ENCODE results near the gene ADRA1B. TPM values are rescaled to one million over a fixed set of nuclear protein-coding genes. Genes with fewer than 3 reads are reported as not detected.
A peak's percentile ranks its signal among the peaks of the same experiment; 100 is the strongest.

The ADRA1B gene
- polyA plus RNA-seq (2013, experiment 1 of 2; ENCODE audit: insufficient read length) = 1.1 TPM
- 0.67 TPM for polyA plus RNA-seq (2013, experiment 2 of 2; ENCODE audit: insufficient read length)

DNA sequence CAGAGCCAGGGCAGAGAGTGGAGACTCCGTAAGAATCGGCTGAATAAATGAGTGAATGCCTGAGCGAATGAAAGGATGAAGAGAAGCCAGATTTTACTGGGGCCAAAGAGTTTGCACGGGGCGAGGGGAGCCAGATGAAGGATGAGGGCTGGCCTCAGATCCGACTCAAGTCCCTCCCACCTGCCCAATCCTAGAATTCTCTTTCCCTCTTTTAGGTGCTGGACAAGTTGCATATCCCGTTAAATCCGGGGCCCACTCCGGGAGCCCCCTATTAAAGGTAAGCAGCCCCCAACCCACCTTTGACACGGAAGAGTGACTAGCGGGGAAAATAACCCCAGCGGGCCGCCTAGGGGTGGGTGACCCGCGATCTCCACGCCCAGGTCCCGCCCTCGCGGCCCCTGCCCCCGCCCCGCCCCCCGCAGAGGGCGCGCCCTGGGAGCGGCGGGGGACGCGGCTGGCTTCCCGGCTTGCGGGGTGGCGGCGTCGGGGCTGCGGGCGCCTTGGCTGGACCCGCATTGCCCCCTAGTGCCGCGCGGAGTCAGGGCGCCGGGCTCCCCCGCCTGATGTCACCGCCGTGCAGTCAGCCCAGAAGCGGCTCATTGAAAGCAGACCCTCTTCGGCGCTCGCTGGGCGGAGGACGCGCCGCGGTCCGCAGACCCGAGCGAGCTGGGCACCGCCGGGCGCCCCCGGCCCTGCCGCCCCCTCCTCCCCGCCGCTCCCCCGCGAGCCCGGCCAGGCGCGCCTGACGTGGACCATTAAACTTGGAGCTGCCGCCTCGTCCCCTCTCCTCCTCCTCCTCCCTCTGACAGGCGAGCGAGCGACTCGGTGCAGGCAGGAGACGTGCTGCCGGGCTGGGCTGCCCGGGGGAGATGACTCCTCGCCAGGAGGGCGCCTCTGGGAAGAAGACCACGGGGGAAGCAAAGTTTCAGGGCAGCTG is at the start of gene ADRA1B:
TSS of gene ADRA1B (plus strand) at position 579 of the 937 bp plus-strand sequence. CDS start 424 bp downstream, outside the sequence.
- peak; percentile 68 for DNase-seq

DNA sequence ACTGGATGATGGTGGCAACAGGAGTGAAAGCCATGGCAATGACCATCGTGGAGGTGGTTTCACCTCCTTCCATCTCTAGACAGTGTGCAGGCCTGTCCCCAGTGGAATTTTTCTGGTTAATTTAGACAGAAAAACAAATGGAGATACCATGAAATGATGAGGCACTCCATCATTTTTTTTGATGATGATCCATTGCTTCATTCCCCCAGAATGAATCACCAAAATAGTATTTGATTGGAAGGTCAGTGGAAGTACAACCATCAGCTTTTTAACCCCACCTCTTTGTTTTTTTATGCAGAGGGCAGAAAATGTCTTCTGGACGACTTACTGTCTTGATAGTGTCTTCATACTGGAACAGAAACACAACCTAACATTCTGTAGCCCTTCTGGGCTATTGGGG is 42.6 kb upstream of the ADRA1B start:
- peak; percentile 61 for DNase-seq

- DNase-seq = peak; percentile 70
Measured at GRCh38 chr5:159874263-159874662, 42.0 kb upstream of the ADRA1B start.

GRCh38 chr5:159877016-159877415 is 39.3 kb upstream of the ADRA1B start:
- DNase-seq = no peak

DNA sequence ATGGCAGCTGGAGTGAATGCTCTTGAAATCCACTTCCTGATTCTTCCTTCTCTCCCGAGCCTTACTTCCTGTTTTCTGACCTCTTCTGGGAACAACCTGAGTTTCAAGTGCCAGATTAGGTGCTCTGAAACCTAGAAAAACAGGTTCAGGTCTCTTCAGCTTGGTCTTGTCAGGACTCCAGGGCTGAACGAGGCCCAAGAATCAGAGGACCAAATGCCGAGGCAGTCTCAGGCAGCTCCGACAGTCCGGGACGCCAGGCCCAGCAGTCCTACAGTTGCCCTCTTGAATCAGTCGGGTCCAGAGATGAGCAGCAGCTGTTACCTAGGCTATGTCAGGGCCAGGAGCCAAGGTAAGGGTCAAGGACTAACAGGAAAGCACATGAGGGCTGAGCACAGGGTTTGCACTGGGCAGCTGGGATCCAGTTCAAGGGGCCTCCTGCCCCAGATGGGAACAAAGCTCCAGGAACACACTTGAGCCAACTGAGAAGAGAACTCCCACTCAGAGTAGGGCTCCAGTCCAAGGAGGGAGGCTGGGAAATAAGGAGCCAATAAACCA is 38.3 kb upstream of the ADRA1B start:
- DNase-seq = no peak

DNA sequence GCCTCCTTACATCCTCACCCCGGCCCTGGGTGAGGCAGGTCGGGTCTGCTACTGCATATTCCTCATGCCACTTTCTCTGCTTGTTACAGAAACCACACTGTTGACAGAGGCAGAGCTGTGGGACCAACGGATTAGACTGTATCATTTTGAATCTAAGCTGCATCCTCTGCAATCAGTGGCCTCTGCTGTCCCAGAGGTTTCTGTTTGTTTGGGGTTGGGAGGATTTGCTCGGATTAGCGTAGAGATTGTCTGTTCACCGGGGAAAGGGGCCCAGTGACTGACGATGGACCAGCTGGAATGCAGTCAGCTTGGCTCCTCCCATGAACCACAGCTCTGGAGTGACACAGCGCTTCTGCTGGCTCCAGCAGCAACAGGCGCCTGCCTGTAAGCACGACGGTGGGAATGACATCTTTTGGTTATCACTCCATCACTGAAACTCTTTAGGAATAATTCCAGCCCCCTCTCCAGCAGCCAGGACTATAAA is 37.3 kb upstream of the ADRA1B start:
- peak; percentile 92 for DNase-seq

- no peak for DNase-seq
Measured at GRCh38 chr5:159880676-159881075, 35.6 kb upstream of the ADRA1B start.

DNA sequence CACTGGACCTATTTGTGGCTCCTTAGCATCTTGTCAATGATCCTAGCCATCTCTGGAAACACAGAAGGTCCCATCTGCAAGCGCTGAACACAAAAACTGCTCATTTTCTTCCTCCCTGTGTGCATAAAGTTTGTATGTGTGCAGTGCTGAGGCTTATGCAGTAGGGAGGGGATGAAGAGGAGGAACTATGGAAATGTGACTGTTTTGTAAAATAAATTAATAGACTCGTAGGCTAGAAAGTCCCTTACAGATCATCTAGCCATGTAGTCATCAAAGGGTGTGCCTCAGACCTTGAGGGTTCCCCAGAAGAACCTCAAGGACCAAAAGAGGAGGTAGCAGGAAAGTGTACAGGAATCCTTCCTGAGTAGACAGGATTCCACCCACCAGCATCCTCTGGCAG is 34.3 kb upstream of the ADRA1B start:
- no peak for DNase-seq

DNA sequence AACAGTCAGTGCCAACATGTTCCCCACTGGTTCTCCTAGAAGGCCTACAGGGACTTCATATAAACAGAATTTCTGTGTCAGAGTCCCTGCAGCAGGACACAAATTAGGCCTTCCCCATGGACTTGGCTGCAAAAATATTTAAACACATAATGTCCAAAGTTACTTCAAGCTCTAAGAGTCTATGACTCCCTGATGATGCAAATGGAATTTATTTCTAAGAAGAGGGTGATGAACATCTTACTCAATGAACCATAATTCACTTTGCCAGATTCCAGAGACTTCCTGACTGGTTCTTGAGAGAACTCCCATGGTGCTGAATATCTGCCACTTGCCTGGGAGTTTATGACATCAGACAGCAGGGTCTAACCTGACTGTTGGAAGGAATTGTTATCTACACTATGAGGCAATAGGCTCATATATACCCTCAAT is 32.7 kb upstream of the ADRA1B start:
- peak; percentile 93 for DNase-seq

DNA sequence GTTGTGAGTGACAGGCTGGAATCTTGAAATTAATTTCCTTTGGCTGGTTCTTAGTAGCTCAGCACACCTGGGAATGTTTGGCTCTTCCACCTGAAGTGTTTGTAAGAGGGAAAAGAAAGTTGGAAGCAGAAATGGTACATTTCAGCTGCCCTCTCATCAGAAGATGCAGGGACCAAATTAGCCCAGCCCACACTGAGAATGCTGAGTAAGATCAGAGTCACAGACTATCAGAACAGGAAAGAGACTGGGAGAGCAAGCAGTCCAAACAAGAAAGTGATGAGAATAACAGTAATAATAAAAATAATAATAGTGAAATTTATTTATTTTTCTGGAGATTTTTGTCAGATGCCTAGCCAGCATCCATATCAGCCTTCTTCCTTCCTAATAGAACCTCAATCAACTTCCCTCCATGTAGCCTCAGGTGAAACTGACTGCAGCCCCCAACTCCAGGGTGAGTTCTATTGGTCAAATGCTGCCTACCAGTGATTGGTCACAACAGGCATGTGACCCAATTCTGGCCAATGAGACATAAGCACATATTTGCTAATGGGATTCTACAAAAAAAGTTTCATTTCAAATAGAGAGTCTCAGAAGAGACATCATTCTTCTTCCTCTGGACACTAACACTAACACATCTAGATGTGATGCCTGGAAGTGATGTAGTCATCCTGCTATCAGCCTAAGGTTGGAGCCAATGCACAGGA is 31.2 kb upstream of the ADRA1B start:
- DNase-seq = peak; percentile 32

DNA sequence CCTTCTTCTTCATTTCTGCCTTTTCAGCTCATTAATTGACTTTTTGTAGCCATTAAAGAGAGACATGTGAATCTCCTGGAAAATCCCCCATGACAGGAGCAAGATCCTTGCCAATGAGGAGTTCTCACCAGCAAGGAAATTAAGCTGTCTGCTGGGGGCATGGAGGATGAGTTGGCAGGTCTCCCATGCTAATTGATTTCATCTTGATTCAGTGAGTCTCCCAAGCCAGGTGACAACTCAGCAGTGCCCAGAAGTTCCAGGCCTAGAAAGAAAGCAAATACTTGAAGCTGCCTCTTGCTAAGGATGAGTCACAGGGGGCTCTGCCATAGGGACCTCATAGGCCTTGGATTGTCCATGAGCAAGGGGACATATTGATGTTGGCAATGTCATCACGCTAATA is 30.0 kb upstream of the ADRA1B start:
- DNase-seq = peak; percentile 49

DNA sequence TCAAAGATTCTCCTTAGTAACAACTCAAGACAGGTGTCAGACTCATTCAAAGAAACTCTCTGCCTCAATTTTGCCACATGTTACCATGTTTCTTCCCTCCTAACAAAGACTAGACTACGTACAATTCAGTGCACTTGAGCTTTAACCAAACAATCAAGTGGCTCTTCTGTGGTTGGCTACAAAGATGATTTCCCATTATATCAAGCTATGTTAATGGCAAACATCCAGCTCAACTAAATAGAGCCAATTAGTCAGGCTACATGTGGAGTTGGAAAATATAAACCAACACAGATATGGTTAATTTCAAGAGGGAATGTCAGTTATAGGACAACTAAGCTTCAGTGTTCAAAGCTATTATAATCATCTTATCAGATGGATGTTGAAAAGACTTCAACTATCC is 29.2 kb upstream of the ADRA1B start:
- no peak for DNase-seq

- no peak for DNase-seq
Measured at GRCh38 chr5:159888860-159889259, 27.4 kb upstream of the ADRA1B start.

DNA sequence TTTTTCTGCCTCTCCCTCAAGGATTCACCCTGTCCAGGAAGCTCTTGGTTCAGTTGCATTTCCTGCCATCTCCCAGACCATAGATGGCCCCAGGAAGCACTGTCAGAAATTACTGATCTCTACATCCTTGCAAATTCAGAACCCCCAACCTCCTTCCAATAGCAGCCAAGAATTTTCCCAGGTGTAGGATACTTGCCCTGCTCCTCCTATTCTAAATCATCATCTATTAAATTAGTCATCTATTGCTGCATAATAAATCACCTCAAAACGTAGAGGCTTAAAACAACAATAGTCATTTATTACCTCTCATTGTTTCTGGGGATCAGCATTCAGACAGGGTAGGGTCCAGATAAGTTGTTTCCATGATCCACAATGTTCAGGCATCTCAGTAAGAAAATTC is 26.1 kb upstream of the ADRA1B start:
- no peak for DNase-seq

DNA sequence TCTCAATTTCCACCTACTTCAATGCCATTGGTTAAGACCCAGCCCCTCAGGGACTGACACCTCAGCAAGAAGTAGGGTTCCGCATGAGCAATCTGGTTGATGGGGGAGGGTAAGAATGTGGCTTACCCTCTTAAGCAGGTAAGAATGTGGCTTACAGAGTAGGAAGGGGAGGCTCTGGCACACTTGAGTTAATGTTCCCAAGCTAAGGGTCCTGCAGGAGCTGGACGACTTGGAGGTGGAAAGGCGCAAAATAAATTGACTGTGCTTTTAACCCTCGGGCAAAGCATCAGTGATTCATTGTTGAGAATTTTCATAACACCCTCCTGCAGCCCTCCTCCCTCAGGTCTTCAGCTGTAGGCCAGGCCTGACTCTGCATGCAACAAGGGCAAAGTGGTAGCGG is 24.9 kb upstream of the ADRA1B start:
- DNase-seq = no peak

DNA sequence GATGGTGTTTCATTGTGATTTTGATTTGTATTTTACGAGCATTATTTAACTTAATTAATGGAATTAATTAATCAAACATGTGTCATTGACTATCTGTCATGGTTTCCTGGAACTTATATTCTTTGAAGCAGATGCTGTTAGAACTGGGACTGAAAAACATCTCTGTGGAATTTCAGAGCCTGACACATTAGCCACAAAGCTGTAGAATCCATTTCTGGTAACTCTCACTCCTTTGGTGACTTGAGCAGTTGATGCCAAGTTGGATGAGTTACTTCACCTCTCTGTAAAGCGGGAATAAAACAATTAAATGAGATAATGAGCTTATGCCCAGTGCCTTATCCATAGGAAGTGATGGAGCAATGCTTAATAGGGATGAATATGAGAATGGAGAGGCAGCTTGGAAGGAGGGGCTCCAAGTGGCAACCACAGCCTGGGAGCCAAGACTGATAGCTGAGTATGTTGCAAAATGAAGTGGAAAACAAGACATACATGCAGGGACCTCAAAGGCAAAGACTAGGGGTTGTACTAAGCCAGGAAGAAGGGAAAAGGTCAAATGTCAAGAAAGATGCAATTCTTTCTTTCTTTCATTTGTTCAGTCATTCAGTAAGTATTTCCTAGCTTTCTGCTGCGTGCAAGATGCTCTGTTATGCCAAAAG is 23.1 kb upstream of the ADRA1B start:
- peak; percentile 56 for DNase-seq

- DNase-seq = peak; percentile 51
Measured at GRCh38 chr5:159894149-159894720, 22.0 kb upstream of the ADRA1B start.

- no peak for DNase-seq
Measured at GRCh38 chr5:159897786-159898393, 18.4 kb upstream of the ADRA1B start.

DNA sequence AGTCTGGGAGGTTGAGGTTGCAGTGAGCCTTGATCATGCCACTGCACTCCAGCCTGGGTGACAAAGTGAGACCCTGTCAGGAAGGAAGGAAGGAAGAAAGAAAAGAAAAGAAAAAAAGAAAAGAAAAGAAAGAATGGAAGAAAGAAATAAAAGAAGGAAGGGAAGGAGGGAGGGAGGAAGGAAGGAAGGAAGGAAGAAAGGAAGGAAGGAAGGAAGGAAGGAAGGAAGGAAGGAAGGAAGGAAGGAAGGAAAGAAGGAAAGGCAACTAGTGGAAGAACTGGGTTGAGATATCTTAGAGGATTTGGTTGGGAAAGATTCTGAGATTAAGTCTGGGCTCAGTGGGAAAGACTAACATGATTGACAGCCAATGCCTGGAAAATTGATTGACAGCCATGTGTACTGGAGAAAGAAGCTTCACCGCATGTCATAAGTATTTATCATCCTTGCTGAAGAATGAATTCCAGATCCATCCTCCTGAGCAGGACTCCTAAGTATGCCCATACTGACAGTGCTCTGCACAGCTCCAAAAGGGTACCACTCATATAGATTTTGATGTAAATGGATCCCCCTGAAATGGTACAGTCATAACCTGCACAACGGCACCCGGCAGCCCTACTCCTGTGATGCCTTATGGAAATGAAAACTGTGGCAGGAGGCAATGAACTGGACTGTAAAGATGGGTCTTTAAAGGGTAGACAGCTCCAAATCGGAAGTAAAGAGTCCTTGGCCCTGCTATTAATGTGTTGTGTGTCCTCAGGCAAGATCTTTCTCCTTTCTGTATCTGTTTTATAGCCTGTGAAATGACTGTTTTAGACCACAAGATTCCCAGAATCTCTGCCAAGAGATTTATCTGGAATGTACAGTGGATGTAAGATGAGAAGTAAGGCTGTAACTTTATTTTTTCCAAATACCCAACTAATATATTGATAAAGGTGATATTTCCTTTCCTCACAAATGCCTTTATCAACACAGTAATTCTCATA is 16.9 kb upstream of the ADRA1B start:
- peak; percentile 85 for DNase-seq

DNA sequence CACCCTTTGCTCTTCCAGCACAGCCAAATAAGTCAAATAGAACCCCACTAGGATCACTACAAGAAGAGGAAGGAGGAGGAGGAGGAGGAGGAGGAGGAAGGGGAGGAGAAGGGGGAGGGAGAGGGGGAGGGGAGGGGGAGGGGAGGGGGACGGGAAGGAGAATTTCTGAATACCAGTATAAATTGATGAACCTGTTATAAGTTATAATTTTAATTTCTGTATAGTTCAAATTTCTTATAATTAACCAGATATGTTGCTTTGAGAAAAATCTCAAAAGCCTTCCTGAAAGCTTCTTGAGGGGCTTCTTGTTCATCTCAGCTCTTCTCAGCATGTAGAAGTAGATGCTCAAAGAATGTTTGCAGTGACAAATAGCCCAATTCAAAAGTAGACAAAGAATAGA is 15.0 kb upstream of the ADRA1B start:
- no peak for DNase-seq

Data from fibroblast of skin of abdomen (primary cell).